Ovary (tissue), 9 donors: Measurements from ENCODE around the gene EFCAB14. TPM values are rescaled to one million over a fixed set of nuclear protein-coding genes. Genes with fewer than 3 reads are reported as not detected.

Experiments used
- DNase-seq, 5 donors: peaks; one replicate each; pipeline ENCODE4 v3.0.0-alpha.2; 2019 to 2020
- H3K27ac ChIP-seq, 2 donors: fragments of 200-600 bp; one replicate each; pipeline versions ENCODE4 v1.5.1 to v1.8.0; 2019 to 2022
- H3K27me3 ChIP-seq: fragments of 200-600 bp; one replicate; pipeline ENCODE4 v1.8.0; 2022
- H3K36me3 ChIP-seq: fragments of 200-600 bp; sonication (generic); one replicate; pipeline ENCODE4 v1.5.1; 2019
- H3K4me1 ChIP-seq: one replicate; pipeline ENCODE4 v1.8.1; 2013; ENCODE audit warnings: mild to moderate bottlenecking, moderate library complexity; ENCODE audit not compliant: insufficient read depth
- H3K4me3 ChIP-seq: fragments of 200-600 bp; sonication (generic); one replicate; pipeline ENCODE4 v1.5.1; 2017
- H3K9me3 ChIP-seq, 2 donors: fragments of 200-600 bp in 1 of 2; sonication (generic) in 1 of 2; one replicate each; pipeline versions ENCODE4 v1.5.1 to v1.8.1; 2013 to 2019; ENCODE audit warnings: mild to moderate bottlenecking in 1 of 2, moderate library complexity in 1 of 2
- CTCF ChIP-seq, 3 donors: fragments of 450-650 bp in 2 of 3; fragments of 200-600 bp in 1 of 3; IDR thresholded peaks; one replicate each; pipeline versions ENCODE4 v1.5.1 to v1.8.0; 2016 to 2022; ENCODE audit warnings: antibody characterized with exemption in 3 of 3, mild to moderate bottlenecking in 1 of 3
- EP300 ChIP-seq: sonication (generic); formaldehyde crosslinking; IDR thresholded peaks from one replicate; pipeline ENCODE4 v1.6.1; 2017; ENCODE audit warnings: antibody characterized with exemption
- POLR2A ChIP-seq: fragments of 450-650 bp; IDR thresholded peaks from one replicate; pipeline ENCODE4 v1.6.1; 2017; ENCODE audit warnings: antibody characterized with exemption, mild to moderate bottlenecking, moderate library complexity
- WGBS, 3 donors: extraction: QIAGEN DNeasy Blood & Tissue Kit in 1 of 3; methylation state at CpG; one replicate each; pipeline versions ENCODE4 v1.1.5 to v1.1.7; 2013 to 2017; 5-methylcytosine and 5-hydroxymethylcytosine counted together
- intact Hi-C, 4 donors: fragments of 100-400 bp; cut with DNase I; formaldehyde crosslinking; loops; one replicate each; pipeline versions ENCODE4 v1.11.0 to v1.15.1; 2022 to 2023
- polyA plus RNA-seq, 2 donors: library from polyadenylated mRNA; stranded (reverse); fragments of 200-250 nt in 1 of 2; fragments of 350-450 nt in 1 of 2; fragmentation: Illumina TruSeq in 1 of 2; extraction: RNeasy Lipid Tissue Mini Kit (QIAGEN cat#74804) in 1 of 2; gene quantifications; one replicate each; pipeline ENCODE4 v1.2.3, GENCODE V29; 2013 to 2014
- total RNA-seq, 7 donors: library from RNA; depleted of rRNA in 2 of 7; stranded (reverse); fragments of >200 nt in 2 of 7; fragmentation: NEBNext Ultra II Directional in 3 of 7; extraction: Animal tissue kit (Norgen Biotek cat#: 25700) in 3 of 7; gene quantifications; one replicate each; pipeline versions ENCODE4 v1.1.0 to v1.2.4, GENCODE V29; 2016 to 2023
- donor health status: DM: no; HTN: no; CAD: no; lungs with moderate emphysema.
- donor health status: DM: no; HTN: no; CAD: no.
- donor health status: Bipolar disorder and iron deficiency.
- donor health status: DM: yes; HTN: yes; CAD: no.
- donor health status: DM: no; HTN: no; CAD: no.
- donor health status: DM: yes; HTN: yes; CAD: no.

Gene EFCAB14
- total and polyA plus RNA-seq, 9 donors, result 31.7 to 99.2 (median 77.4) TPM

- H3K4me3 ChIP-seq, result no peak overlapping the region
- H3K9me3 ChIP-seq, result no peaks in the 10 kb centered on the region
- no peak for DNase-seq
- intact Hi-C loops, result no loop called here
- H3K27me3 ChIP-seq, result no peaks in the 10 kb centered on the region
- H3K27ac ChIP-seq, result no peak overlapping the region
- H3K4me1 ChIP-seq, result peaks cover 4% of the 10 kb centered on the region
- TF ChIP-seq CTCF (IDR thresholded peaks at IDR 0.05) (no peak), POLR2A (no peak), EP300 (no peak)
- H3K36me3 ChIP-seq, result no peaks in the 10 kb centered on the region
- WGBS, 3 donors, result 74 to 92% (median 84%) methylated on average over 2 of the region's 2 CpGs
These were observed 27.9 kb downstream of the EFCAB14 start for GRCh38 chr1:46690931-46691421.

- Histone ChIP-seq H3K36me3 (no peaks in the 10 kb centered on the region), H3K4me3 (no peak overlapping the region), H3K27me3 (no peaks in the 10 kb centered on the region), H3K4me1 (peaks cover 4% of the 10 kb centered on the region), H3K9me3 (no peaks in the 10 kb centered on the region), H3K27ac (no peak overlapping the region)
- intact Hi-C loops, result no loop called here
- DNase-seq, result no peak
- TF ChIP-seq CTCF (IDR thresholded peaks at IDR 0.05) (no peak), POLR2A (no peak), EP300 (no peak)
- WGBS, 3 donors, result 94 to 100% (median 96%) methylated on average over 1 of the region's 1 CpG
These were observed 29.0 kb downstream of the EFCAB14 start for GRCh38 chr1:46689897-46690296.

- Histone ChIP-seq H3K27me3 (no peaks in the 10 kb centered on the region), H3K4me1 (peaks cover 4% of the 10 kb centered on the region), H3K4me3 (no peak overlapping the region), H3K27ac (no peak overlapping the region), H3K36me3 (no peaks in the 10 kb centered on the region), H3K9me3 (no peaks in the 10 kb centered on the region)
- DNase-seq, result no peak
- TF ChIP-seq EP300, result no peak
- TF ChIP-seq POLR2A, result no peak
- no peak for TF ChIP-seq CTCF (IDR thresholded peaks at IDR 0.05)
- WGBS, 3 donors, result 71 to 86% (median 86%) methylated on average over 2 of the region's 2 CpGs
- intact Hi-C loops, result no loop called here
These were observed 29.6 kb downstream of the EFCAB14 start for GRCh38 chr1:46689356-46689755.

GRCh38 chr1:46687921-46688509, 30.9 kb downstream of the EFCAB14 start:
- H3K4me1 ChIP-seq, result peaks cover 4% of the 10 kb centered on the region
- no peaks in the 10 kb centered on the region for H3K9me3 ChIP-seq
- no peaks in the 10 kb centered on the region for H3K27me3 ChIP-seq
- H3K36me3 ChIP-seq, result no peaks in the 10 kb centered on the region
- WGBS, 3 donors, result 66 to 75% (median 72%) methylated on average over 9 of the region's 9 CpGs
- no peak for DNase-seq
- no peak overlapping the region for H3K27ac ChIP-seq
- intact Hi-C loops, result no loop called here
- TF ChIP-seq EP300 (no peak), POLR2A (no peak), CTCF (IDR thresholded peaks at IDR 0.05) (no peak)
- H3K4me3 ChIP-seq, result no peak overlapping the region
